GM23338 (cell line): ENCODE data around the gene ERP29. TPM values are rescaled to one million over a fixed set of nuclear protein-coding genes. Genes with fewer than 3 reads are reported as not detected.

Source experiments
- ATAC-seq: fragments of 200-7000 bp; cut with Tn5 transposase; 3 replicates; pipeline ENCODE4 v1.9.1; 2020
- DNase-seq: peaks from one replicate; pipeline ENCODE4 v3.0.0-alpha.2; 2015; ENCODE audit warnings: low spot score
- H2AFZ ChIP-seq: fragments of 200-600 bp; sonication (generic); 2 replicates; pipeline ENCODE4 v1.8.0; 2016; ENCODE audit warnings: antibody characterized with exemption, mild to moderate bottlenecking, moderate library complexity
- H3F3A ChIP-seq: fragments of 200-600 bp; sonication (generic); replicated peaks from 2 replicates; pipeline ENCODE4 v1.8.0; 2017; ENCODE audit warnings: antibody characterized with exemption, mixed run types, low read depth
- H3K27ac ChIP-seq: fragments of 200-600 bp; sonication (generic); 2 replicates; pipeline ENCODE4 v1.6.1; 2016; ENCODE audit warnings: low read depth
- H3K27me3 ChIP-seq: fragments of 200-600 bp; sonication (generic); 2 replicates; pipeline ENCODE4 v1.8.0; 2016; ENCODE audit warnings: mild to moderate bottlenecking, mixed run types, moderate library complexity; ENCODE audit not compliant: insufficient read depth
- H3K36me3 ChIP-seq: fragments of 200-600 bp; sonication (generic); 2 replicates; pipeline ENCODE4 v1.8.0; 2016; ENCODE audit warnings: mild to moderate bottlenecking; ENCODE audit not compliant: insufficient read depth
- H3K4me1 ChIP-seq: fragments of 200-600 bp; sonication (generic); 2 replicates; pipeline ENCODE4 v1.8.0; 2016; ENCODE audit warnings: mild to moderate bottlenecking, moderate library complexity; ENCODE audit not compliant: insufficient read depth
- H3K4me2 ChIP-seq: fragments of 200-600 bp; sonication (generic); 2 replicates; pipeline ENCODE4 v1.7.1; 2017; ENCODE audit warnings: mixed run types
- H3K4me3 ChIP-seq: fragments of 200-600 bp; sonication (generic); 2 replicates; pipeline ENCODE4 v1.6.1; 2016; ENCODE audit warnings: mixed run types
- H3K79me2 ChIP-seq: fragments of 200-600 bp; sonication (generic); replicated peaks from 2 replicates; pipeline ENCODE4 v1.8.0; 2017; ENCODE audit warnings: mild to moderate bottlenecking; ENCODE audit not compliant: insufficient read depth
- H3K9me2 ChIP-seq: fragments of 200-600 bp; sonication (generic); 2 replicates; pipeline ENCODE4 v1.8.0; 2017; ENCODE audit not compliant: insufficient read depth
- H4K20me1 ChIP-seq: fragments of 200-600 bp; sonication (generic); replicated peaks from 2 replicates; pipeline ENCODE4 v1.8.0; 2017; ENCODE audit warnings: mild to moderate bottlenecking; ENCODE audit not compliant: insufficient read depth
- H3K27ac Mint-ChIP-seq: 2 replicates; pipeline ENCODE4 v1.8.0; 2020; ENCODE audit warnings: inconsistent platforms, mild to moderate bottlenecking, moderate library complexity, mixed read lengths
- H3K27me3 Mint-ChIP-seq: 3 replicates; pipeline ENCODE4 v1.8.0; 2022; ENCODE audit warnings: low read depth, mild to moderate bottlenecking, moderate library complexity, mixed read lengths, inconsistent platforms; ENCODE audit not compliant: insufficient read depth, poor library complexity
- H3K36me3 Mint-ChIP-seq: 3 replicates; pipeline ENCODE4 v1.8.0; 2021; ENCODE audit warnings: low read depth, mild to moderate bottlenecking, inconsistent platforms, moderate library complexity, mixed read lengths
- H3K4me1 Mint-ChIP-seq: 3 replicates; pipeline ENCODE4 v1.8.0; 2020; ENCODE audit warnings: mild to moderate bottlenecking, inconsistent platforms, mixed read lengths
- H3K4me3 Mint-ChIP-seq: 3 replicates; pipeline ENCODE4 v1.8.0; 2021; ENCODE audit warnings: moderate library complexity, mild to moderate bottlenecking, inconsistent platforms, mixed read lengths
- H3K9me3 Mint-ChIP-seq: 3 replicates; pipeline ENCODE4 v1.8.0; 2020; ENCODE audit warnings: moderate library complexity, mild to moderate bottlenecking, inconsistent platforms, mixed read lengths
- CREB1 ChIP-seq: fragments of 250-450 bp; sonication (Bioruptor Pico); IDR thresholded peaks from 2 replicates; pipeline ENCODE4 v1.5.0; 2020; ENCODE audit warnings: low read depth, mild to moderate bottlenecking, moderate library complexity
- EZH2 ChIP-seq: fragments of 200-600 bp; sonication (generic); IDR thresholded peaks from one replicate; pipeline ENCODE4 v1.8.0; 2017; ENCODE audit warnings: antibody characterized with exemption, mild to moderate bottlenecking, low read depth; ENCODE audit not compliant: unreplicated experiment
- EZH2phosphoT487 ChIP-seq: fragments of 200-600 bp; sonication (generic); IDR thresholded peaks from one replicate; pipeline ENCODE4 v1.8.1; 2018; ENCODE audit warnings: antibody characterized with exemption; ENCODE audit not compliant: unreplicated experiment
- JUNB ChIP-seq: IDR thresholded peaks from one replicate; pipeline ENCODE4 v1.6.1; 2016; ENCODE audit warnings: antibody characterized with exemption; ENCODE audit not compliant: unreplicated experiment
- NANOG ChIP-seq: IDR thresholded peaks from 2 replicates; pipeline ENCODE4 v1.6.1; 2016; ENCODE audit warnings: antibody characterized with exemption, borderline replicate concordance
- POLR2AphosphoS5 ChIP-seq: IDR thresholded peaks from 2 replicates; pipeline ENCODE4 v1.6.1; 2016; ENCODE audit warnings: antibody characterized with exemption, low read depth
- REST ChIP-seq: IDR thresholded peaks from one replicate; pipeline ENCODE4 v1.6.1; 2018; ENCODE audit warnings: antibody characterized with exemption; ENCODE audit not compliant: unreplicated experiment
- STAT1 ChIP-seq: IDR thresholded peaks from one replicate; pipeline ENCODE4 v1.6.1; 2016; ENCODE audit warnings: antibody characterized with exemption; ENCODE audit not compliant: unreplicated experiment
- ZNF114 ChIP-seq: fragments of 250-450 bp; sonication (Bioruptor Pico); IDR thresholded peaks from 2 replicates; pipeline ENCODE4 v1.5.0; 2020; ENCODE audit warnings: mild to moderate bottlenecking, moderate library complexity
- ZNF331 ChIP-seq: fragments of 250-450 bp; sonication (Bioruptor Pico); IDR thresholded peaks from 2 replicates; pipeline ENCODE4 v1.5.0; 2020; ENCODE audit warnings: low read depth, mild to moderate bottlenecking, moderate library complexity
- polyA plus RNA-seq: library from polyadenylated mRNA; unstranded; fragments of >200 nt; fragmentation: Nextera tagmentation; extraction: Ambion mirVana; gene quantifications from 2 replicates; pipeline ENCODE4 v1.2.1, GENCODE V29; 2016
- total RNA-seq: library from RNA; depleted of rRNA; stranded (reverse); fragments of >200 nt; shearing (Covaris generic); gene quantifications from 2 replicates; pipeline ENCODE4 v1.2.3, GENCODE V29; 2014
- TF ChIP-seq, protein P1 (sequence below): IDR thresholded peaks from 2 replicates; pipeline ENCODE4 v1.6.1; 2016; ENCODE audit warnings: antibody characterized with exemption
- TF ChIP-seq, protein P2 (sequence below), 2 experiments: fragments of 200-600 bp in 1 of 2; sonication (generic) in 1 of 2; conservative IDR thresholded peaks; 2 replicates each; pipeline versions ENCODE4 v1.5.1 to v1.6.1; 2016 to 2017; ENCODE audit warnings: antibody characterized with exemption in 2 of 2, low read depth in 2 of 2, mild to moderate bottlenecking in 2 of 2, moderate library complexity in 1 of 2
- TF ChIP-seq, protein P3 (sequence below): fragments of 250-450 bp; sonication (Bioruptor Pico); IDR thresholded peaks from 2 replicates; pipeline ENCODE4 v1.5.0; 2020; ENCODE audit warnings: mild to moderate bottlenecking, moderate library complexity

Gene ERP29
- total and polyA plus RNA-seq, 2 experiments from 2014 or later: 90.7 to 166 TPM

DNA sequence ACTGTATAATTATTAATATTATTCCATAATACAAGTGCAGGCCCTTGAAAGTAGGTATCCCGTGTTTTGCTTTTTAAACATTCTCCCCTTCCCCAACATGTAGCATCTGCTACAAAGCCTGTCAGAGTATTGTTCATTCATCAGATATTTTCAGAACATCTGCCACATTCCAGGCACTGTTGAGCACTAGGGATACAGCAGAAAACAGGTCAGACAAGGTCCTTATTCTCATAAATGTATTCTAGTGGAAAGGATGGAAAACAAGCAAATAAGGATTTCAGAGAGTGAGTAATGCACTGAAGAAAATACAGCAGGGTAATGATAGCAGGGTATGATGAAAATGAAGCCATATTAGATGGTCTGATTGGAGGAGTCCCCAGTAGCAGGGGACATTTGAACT, 3.8 kb downstream of the ERP29 start:
- Mint-ChIP-seq H3K4me3 (no peak overlapping the region), H3K27ac (no peak overlapping the region)
- peaks cover 90% of the 10 kb centered on the region for H3K79me2 ChIP-seq

More for the DNA sequence above, 3.8 kb downstream of the ERP29 start:
- H3K27me3 ChIP-seq: no peaks in the 10 kb centered on the region
- Mint-ChIP-seq H3K27me3 (peaks cover 16% of the 10 kb centered on the region), H3K4me1 (peaks cover 18% of the 10 kb centered on the region), H3K9me3 (peaks cover 7% of the 10 kb centered on the region), H3K36me3 (peaks cover 69% of the 10 kb centered on the region)
- DNase-seq (no peak), ATAC-seq (no peak)
- no peak overlapping the region for H3K4me2 ChIP-seq
- peak overlapping the region; percentile 12; the same call in 1 of the 2 replicates for H3K27ac ChIP-seq
- no peak for TF ChIP-seq POLR2AphosphoS5
- TF ChIP-seq, protein P1, sequence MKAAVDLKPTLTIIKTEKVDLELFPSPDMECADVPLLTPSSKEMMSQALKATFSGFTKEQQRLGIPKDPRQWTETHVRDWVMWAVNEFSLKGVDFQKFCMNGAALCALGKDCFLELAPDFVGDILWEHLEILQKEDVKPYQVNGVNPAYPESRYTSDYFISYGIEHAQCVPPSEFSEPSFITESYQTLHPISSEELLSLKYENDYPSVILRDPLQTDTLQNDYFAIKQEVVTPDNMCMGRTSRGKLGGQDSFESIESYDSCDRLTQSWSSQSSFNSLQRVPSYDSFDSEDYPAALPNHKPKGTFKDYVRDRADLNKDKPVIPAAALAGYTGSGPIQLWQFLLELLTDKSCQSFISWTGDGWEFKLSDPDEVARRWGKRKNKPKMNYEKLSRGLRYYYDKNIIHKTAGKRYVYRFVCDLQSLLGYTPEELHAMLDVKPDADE: no peak
- no peak for TF ChIP-seq JUNB
- TF ChIP-seq REST: no peak
- TF ChIP-seq EZH2: no peak
- no peak for TF ChIP-seq CREB1 (CRISPR knock-in tag)
- no peak for TF ChIP-seq ZNF331 (CRISPR knock-in tag)
- TF ChIP-seq NANOG: no peak
- no peak for TF ChIP-seq STAT1
- TF ChIP-seq, protein P2, sequence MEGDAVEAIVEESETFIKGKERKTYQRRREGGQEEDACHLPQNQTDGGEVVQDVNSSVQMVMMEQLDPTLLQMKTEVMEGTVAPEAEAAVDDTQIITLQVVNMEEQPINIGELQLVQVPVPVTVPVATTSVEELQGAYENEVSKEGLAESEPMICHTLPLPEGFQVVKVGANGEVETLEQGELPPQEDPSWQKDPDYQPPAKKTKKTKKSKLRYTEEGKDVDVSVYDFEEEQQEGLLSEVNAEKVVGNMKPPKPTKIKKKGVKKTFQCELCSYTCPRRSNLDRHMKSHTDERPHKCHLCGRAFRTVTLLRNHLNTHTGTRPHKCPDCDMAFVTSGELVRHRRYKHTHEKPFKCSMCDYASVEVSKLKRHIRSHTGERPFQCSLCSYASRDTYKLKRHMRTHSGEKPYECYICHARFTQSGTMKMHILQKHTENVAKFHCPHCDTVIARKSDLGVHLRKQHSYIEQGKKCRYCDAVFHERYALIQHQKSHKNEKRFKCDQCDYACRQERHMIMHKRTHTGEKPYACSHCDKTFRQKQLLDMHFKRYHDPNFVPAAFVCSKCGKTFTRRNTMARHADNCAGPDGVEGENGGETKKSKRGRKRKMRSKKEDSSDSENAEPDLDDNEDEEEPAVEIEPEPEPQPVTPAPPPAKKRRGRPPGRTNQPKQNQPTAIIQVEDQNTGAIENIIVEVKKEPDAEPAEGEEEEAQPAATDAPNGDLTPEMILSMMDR (conservative IDR thresholded peaks at IDR 0.05; ENCODE audit: low read depth in 2 of 2): no peak
- TF ChIP-seq, protein P3, sequence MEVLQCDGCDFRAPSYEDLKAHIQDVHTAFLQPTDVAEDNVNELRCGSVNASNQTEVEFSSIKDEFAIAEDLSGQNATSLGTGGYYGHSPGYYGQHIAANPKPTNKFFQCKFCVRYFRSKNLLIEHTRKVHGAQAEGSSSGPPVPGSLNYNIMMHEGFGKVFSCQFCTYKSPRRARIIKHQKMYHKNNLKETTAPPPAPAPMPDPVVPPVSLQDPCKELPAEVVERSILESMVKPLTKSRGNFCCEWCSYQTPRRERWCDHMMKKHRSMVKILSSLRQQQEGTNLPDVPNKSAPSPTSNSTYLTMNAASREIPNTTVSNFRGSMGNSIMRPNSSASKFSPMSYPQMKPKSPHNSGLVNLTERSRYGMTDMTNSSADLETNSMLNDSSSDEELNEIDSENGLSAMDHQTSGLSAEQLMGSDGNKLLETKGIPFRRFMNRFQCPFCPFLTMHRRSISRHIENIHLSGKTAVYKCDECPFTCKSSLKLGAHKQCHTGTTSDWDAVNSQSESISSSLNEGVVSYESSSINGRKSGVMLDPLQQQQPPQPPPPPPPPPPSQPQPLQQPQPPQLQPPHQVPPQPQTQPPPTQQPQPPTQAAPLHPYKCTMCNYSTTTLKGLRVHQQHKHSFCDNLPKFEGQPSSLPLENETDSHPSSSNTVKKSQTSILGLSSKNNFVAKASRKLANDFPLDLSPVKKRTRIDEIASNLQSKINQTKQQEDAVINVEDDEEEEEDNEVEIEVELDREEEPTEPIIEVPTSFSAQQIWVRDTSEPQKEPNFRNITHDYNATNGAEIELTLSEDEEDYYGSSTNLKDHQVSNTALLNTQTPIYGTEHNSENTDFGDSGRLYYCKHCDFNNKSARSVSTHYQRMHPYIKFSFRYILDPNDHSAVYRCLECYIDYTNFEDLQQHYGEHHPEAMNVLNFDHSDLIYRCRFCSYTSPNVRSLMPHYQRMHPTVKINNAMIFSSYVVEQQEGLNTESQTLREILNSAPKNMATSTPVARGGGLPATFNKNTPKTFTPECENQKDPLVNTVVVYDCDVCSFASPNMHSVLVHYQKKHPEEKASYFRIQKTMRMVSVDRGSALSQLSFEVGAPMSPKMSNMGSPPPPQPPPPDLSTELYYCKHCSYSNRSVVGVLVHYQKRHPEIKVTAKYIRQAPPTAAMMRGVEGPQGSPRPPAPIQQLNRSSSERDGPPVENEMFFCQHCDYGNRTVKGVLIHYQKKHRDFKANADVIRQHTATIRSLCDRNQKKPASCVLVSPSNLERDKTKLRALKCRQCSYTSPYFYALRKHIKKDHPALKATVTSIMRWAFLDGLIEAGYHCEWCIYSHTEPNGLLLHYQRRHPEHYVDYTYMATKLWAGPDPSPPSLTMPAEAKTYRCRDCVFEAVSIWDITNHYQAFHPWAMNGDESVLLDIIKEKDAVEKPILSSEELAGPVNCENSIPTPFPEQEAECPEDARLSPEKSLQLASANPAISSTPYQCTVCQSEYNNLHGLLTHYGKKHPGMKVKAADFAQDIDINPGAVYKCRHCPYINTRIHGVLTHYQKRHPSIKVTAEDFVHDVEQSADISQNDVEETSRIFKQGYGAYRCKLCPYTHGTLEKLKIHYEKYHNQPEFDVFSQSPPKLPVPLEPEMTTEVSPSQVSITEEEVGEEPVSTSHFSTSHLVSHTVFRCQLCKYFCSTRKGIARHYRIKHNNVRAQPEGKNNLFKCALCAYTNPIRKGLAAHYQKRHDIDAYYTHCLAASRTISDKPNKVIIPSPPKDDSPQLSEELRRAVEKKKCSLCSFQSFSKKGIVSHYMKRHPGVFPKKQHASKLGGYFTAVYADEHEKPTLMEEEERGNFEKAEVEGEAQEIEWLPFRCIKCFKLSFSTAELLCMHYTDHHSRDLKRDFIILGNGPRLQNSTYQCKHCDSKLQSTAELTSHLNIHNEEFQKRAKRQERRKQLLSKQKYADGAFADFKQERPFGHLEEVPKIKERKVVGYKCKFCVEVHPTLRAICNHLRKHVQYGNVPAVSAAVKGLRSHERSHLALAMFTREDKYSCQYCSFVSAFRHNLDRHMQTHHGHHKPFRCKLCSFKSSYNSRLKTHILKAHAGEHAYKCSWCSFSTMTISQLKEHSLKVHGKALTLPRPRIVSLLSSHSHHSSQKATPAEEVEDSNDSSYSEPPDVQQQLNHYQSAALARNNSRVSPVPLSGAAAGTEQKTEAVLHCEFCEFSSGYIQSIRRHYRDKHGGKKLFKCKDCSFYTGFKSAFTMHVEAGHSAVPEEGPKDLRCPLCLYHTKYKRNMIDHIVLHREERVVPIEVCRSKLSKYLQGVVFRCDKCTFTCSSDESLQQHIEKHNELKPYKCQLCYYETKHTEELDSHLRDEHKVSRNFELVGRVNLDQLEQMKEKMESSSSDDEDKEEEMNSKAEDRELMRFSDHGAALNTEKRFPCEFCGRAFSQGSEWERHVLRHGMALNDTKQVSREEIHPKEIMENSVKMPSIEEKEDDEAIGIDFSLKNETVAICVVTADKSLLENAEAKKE (CRISPR knock-in tag): no peak
- no peak for TF ChIP-seq ZNF114 (CRISPR knock-in tag)
- TF ChIP-seq EZH2phosphoT487: no peak
- 0 out of 2 replicates have a peak, but pooled peaks cover 5% of the 10 kb centered on the region for H3K9me2 ChIP-seq
- no peak overlapping the region for H3K4me3 ChIP-seq
- peaks cover 32% of the 10 kb centered on the region for H3F3A ChIP-seq
- H4K20me1 ChIP-seq: peaks cover 58% of the 10 kb centered on the region
- H3K36me3 ChIP-seq: peaks cover 31% of the 10 kb centered on the region
- H2AFZ ChIP-seq: no peak overlapping the region
- H3K4me1 ChIP-seq: peaks cover 10% of the 10 kb centered on the region; the same call in 1 of the 2 replicates
